ENCODE measurements around the gene DOK7.

- no peak for TF ChIP-seq POLR2A (IDR thresholded peaks at IDR 0.05)
- TF ChIP-seq CTCF (IDR thresholded peaks at IDR 0.05 in 4 of 5, conservative IDR thresholded peaks at IDR 0.05 in 1 of 5), result no peak
Observed at GRCh38 chr4:3473996-3474765, 11.1 kb downstream of the DOK7 start.
